Liver (tissue), 3 donors: ENCODE measurements around the gene DCPS.

Source experiments
- EGR1 ChIP-seq, 2 donors: IDR thresholded peaks; 2 replicates each; pipeline ENCODE4 v1.6.1; 2016 to 2018; ENCODE audit warnings: antibody characterized with exemption in 2 of 2, low read depth in 2 of 2
- HNF4G ChIP-seq: IDR thresholded peaks from 2 replicates; pipeline ENCODE4 v1.6.1; 2016; ENCODE audit warnings: antibody characterized with exemption
- TAF1 ChIP-seq: conservative IDR thresholded peaks from 2 replicates; pipeline ENCODE4 v1.6.1; 2016; ENCODE audit warnings: antibody characterized with exemption, mild to moderate bottlenecking
- YY1 ChIP-seq: IDR thresholded peaks from 2 replicates; pipeline ENCODE4 v1.6.1; 2016; ENCODE audit warnings: antibody characterized with exemption, mild to moderate bottlenecking
- TF ChIP-seq, protein P1 (sequence below): fragments of 150-350 bp; IDR thresholded peaks from 2 replicates; pipeline ENCODE4 v1.5.1; 2017; ENCODE audit warnings: improper control_type of control experiment, low read depth, low read length; ENCODE audit not compliant: missing input control
- TF ChIP-seq, protein P2 (sequence below): IDR thresholded peaks from 2 replicates; pipeline ENCODE4 v1.6.1; 2016; ENCODE audit warnings: antibody characterized with exemption, mild to moderate bottlenecking
- TF ChIP-seq, protein P3 (sequence below): IDR thresholded peaks from 2 replicates; pipeline ENCODE4 v1.6.1; 2016; ENCODE audit warnings: antibody characterized with exemption
- TF ChIP-seq, protein P4 (sequence below): IDR thresholded peaks from 2 replicates; pipeline ENCODE4 v1.6.1; 2016; ENCODE audit warnings: antibody characterized with exemption
- donor health status: healthy.
- donor health status: healthy.

DNA sequence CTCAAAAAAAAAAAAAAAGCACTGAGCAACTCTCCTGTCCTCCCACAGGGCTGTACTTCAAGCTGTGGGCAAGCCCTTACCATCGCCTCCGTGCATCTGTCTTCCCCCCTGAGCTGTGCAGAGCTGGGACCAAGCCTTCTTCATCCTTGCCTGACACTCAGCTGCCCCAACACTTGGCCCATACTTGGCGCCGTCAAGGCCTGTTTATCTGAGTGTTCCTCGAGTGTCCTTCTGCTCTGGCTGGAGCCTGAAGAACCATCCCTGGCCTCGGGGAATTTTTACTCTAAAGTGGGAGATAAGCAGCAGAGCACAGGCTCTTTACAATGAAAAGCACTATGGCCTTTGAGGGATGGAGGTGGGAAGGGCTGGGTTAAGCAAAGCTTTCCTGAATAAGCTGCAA lies 22.6 kb upstream of the DCPS start:
- TF ChIP-seq, protein P1, sequence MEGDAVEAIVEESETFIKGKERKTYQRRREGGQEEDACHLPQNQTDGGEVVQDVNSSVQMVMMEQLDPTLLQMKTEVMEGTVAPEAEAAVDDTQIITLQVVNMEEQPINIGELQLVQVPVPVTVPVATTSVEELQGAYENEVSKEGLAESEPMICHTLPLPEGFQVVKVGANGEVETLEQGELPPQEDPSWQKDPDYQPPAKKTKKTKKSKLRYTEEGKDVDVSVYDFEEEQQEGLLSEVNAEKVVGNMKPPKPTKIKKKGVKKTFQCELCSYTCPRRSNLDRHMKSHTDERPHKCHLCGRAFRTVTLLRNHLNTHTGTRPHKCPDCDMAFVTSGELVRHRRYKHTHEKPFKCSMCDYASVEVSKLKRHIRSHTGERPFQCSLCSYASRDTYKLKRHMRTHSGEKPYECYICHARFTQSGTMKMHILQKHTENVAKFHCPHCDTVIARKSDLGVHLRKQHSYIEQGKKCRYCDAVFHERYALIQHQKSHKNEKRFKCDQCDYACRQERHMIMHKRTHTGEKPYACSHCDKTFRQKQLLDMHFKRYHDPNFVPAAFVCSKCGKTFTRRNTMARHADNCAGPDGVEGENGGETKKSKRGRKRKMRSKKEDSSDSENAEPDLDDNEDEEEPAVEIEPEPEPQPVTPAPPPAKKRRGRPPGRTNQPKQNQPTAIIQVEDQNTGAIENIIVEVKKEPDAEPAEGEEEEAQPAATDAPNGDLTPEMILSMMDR, result no peak
- TF ChIP-seq YY1, result no peak
- TF ChIP-seq, protein P2, sequence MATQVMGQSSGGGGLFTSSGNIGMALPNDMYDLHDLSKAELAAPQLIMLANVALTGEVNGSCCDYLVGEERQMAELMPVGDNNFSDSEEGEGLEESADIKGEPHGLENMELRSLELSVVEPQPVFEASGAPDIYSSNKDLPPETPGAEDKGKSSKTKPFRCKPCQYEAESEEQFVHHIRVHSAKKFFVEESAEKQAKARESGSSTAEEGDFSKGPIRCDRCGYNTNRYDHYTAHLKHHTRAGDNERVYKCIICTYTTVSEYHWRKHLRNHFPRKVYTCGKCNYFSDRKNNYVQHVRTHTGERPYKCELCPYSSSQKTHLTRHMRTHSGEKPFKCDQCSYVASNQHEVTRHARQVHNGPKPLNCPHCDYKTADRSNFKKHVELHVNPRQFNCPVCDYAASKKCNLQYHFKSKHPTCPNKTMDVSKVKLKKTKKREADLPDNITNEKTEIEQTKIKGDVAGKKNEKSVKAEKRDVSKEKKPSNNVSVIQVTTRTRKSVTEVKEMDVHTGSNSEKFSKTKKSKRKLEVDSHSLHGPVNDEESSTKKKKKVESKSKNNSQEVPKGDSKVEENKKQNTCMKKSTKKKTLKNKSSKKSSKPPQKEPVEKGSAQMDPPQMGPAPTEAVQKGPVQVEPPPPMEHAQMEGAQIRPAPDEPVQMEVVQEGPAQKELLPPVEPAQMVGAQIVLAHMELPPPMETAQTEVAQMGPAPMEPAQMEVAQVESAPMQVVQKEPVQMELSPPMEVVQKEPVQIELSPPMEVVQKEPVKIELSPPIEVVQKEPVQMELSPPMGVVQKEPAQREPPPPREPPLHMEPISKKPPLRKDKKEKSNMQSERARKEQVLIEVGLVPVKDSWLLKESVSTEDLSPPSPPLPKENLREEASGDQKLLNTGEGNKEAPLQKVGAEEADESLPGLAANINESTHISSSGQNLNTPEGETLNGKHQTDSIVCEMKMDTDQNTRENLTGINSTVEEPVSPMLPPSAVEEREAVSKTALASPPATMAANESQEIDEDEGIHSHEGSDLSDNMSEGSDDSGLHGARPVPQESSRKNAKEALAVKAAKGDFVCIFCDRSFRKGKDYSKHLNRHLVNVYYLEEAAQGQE, result no peak
- no peak for TF ChIP-seq HNF4G
- TF ChIP-seq, protein P3, sequence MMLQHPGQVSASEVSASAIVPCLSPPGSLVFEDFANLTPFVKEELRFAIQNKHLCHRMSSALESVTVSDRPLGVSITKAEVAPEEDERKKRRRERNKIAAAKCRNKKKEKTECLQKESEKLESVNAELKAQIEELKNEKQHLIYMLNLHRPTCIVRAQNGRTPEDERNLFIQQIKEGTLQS, result no peak
- TF ChIP-seq, protein P4, sequence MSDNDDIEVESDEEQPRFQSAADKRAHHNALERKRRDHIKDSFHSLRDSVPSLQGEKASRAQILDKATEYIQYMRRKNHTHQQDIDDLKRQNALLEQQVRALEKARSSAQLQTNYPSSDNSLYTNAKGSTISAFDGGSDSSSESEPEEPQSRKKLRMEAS, result no peak
- no peak for TF ChIP-seq TAF1
- TF ChIP-seq EGR1 (IDR thresholded peaks at IDR 0.05; ENCODE audit: low read depth in 2 of 2), result no peak
